Type B pancreatic cell (in vitro differentiated cells): ENCODE data around the gene CHCHD6. TPM values are rescaled to one million over a fixed set of nuclear protein-coding genes. Genes with fewer than 3 reads are reported as not detected.
"Not testable (repeated sequence)": the region's sequence is repeated elsewhere in the genome, so short reads cannot be mapped to it uniquely, and the experiment has no call there.

Source experiments
- DNase-seq: peaks from one replicate; pipeline ENCODE4 v3.0.0; 2021; ENCODE audit warnings: mixed read lengths; ENCODE audit not compliant: unreplicated experiment; ENCODE audit errors: extremely low spot score
- H3K27ac Mint-ChIP-seq: 2 replicates; pipeline ENCODE4 v1.8.0; 2021; ENCODE audit warnings: mild to moderate bottlenecking, mixed read lengths
- H3K27me3 Mint-ChIP-seq: 2 replicates; pipeline ENCODE4 v1.8.0; 2021; ENCODE audit warnings: mixed read lengths
- H3K36me3 Mint-ChIP-seq: 2 replicates; pipeline ENCODE4 v1.8.0; 2021; ENCODE audit warnings: mixed read lengths
- H3K4me1 Mint-ChIP-seq: one replicate; pipeline ENCODE4 v1.8.0; 2021; ENCODE audit warnings: mixed read lengths; ENCODE audit not compliant: unreplicated experiment
- H3K4me3 Mint-ChIP-seq: 2 replicates; pipeline ENCODE4 v1.8.0; 2021; ENCODE audit warnings: mild to moderate bottlenecking, mixed read lengths
- H3K9me3 Mint-ChIP-seq: 2 replicates; pipeline ENCODE4 v1.8.0; 2021; ENCODE audit warnings: mixed read lengths
- CTCF ChIP-seq: fragments of 200-600 bp; sonication (generic); conservative IDR thresholded peaks from 2 replicates; pipeline ENCODE4 v1.5.0; 2021; ENCODE audit warnings: antibody characterized with exemption, mild to moderate bottlenecking
- total RNA-seq: library from RNA; stranded (reverse); gene quantifications from 2 replicates; pipeline ENCODE4 v1.2.1, GENCODE V29; 2021; ENCODE audit warnings: low replicate concordance

The CHCHD6 gene
- total RNA-seq, 1 donor from 2014 or later: 17.5 TPM

GRCh38 chr3:126798521-126798920 is 94.5 kb downstream of the CHCHD6 start:
- peaks cover 4% of the 10 kb centered on the region for H3K9me3 Mint-ChIP-seq

GRCh38 chr3:126799099-126799498 is 95.1 kb downstream of the CHCHD6 start:
- no peak overlapping the region for H3K27ac Mint-ChIP-seq
- H3K4me1 Mint-ChIP-seq: peaks cover 5% of the 10 kb centered on the region
- H3K27me3 Mint-ChIP-seq: no peaks in the 10 kb centered on the region
- no peak for DNase-seq
- TF ChIP-seq CTCF: no peak
- H3K4me3 Mint-ChIP-seq: no peak overlapping the region
- peaks cover 15% of the 10 kb centered on the region for H3K36me3 Mint-ChIP-seq
- H3K9me3 Mint-ChIP-seq: peaks cover 4% of the 10 kb centered on the region

More at GRCh38 chr3:126798521-126798920, 94.5 kb downstream of the CHCHD6 start:
- DNase-seq: no peak
- H3K27me3 Mint-ChIP-seq: no peaks in the 10 kb centered on the region
- peaks cover 15% of the 10 kb centered on the region for H3K36me3 Mint-ChIP-seq
- no peak for TF ChIP-seq CTCF
- no peak overlapping the region for H3K4me3 Mint-ChIP-seq
- no peak overlapping the region for H3K27ac Mint-ChIP-seq
- H3K4me1 Mint-ChIP-seq: peaks cover 5% of the 10 kb centered on the region

GRCh38 chr3:126801312-126801711 is 97.3 kb downstream of the CHCHD6 start:
- H3K9me3 Mint-ChIP-seq, H3K4me3 Mint-ChIP-seq, H3K27ac Mint-ChIP-seq, DNase-seq, H3K4me1 Mint-ChIP-seq, H3K27me3 Mint-ChIP-seq: not testable (repeated sequence)
- H3K36me3 Mint-ChIP-seq: peaks cover 15% of the 10 kb centered on the region

- DNase-seq: no peak
- Mint-ChIP-seq H3K27me3 (no peaks in the 10 kb centered on the region), H3K36me3 (peaks cover 4% of the 10 kb centered on the region), H3K27ac (no peak overlapping the region), H3K4me3 (no peak overlapping the region), H3K9me3 (peaks cover 3% of the 10 kb centered on the region), H3K4me1 (no peaks in the 10 kb centered on the region)
- TF ChIP-seq CTCF: no peak
Measured at GRCh38 chr3:126807795-126808194, 103.8 kb downstream of the CHCHD6 start.

- no peak overlapping the region for H3K4me3 Mint-ChIP-seq
- no peak overlapping the region for H3K27ac Mint-ChIP-seq
- TF ChIP-seq CTCF: no peak
- no peak for DNase-seq
- no peaks in the 10 kb centered on the region for H3K27me3 Mint-ChIP-seq
- H3K4me1 Mint-ChIP-seq: peaks cover 6% of the 10 kb centered on the region
- H3K36me3 Mint-ChIP-seq: no peaks in the 10 kb centered on the region
- H3K9me3 Mint-ChIP-seq: no peaks in the 10 kb centered on the region
Measured at GRCh38 chr3:126811530-126811929, 107.5 kb downstream of the CHCHD6 start.

GRCh38 chr3:126816298-126816697 is 112.3 kb downstream of the CHCHD6 start:
- H3K9me3 Mint-ChIP-seq: no peaks in the 10 kb centered on the region
- H3K4me1 Mint-ChIP-seq: peaks cover 23% of the 10 kb centered on the region
- no peak overlapping the region for H3K4me3 Mint-ChIP-seq
- no peaks in the 10 kb centered on the region for H3K27me3 Mint-ChIP-seq
- DNase-seq: no peak
- TF ChIP-seq CTCF: no peak
- H3K36me3 Mint-ChIP-seq: peaks cover 4% of the 10 kb centered on the region
- no peak overlapping the region for H3K27ac Mint-ChIP-seq
